Lower leg skin (tissue), 3 donors: ENCODE data around the gene NCBP1.

ENCODE experiments used
- CTCF ChIP-seq, 3 donors: fragments of 450-650 bp; IDR thresholded peaks; one replicate each; pipeline ENCODE4 v1.5.1; 2016; ENCODE audit warnings: antibody characterized with exemption in 3 of 3, mild to moderate bottlenecking in 3 of 3, moderate library complexity in 2 of 3
- POLR2A ChIP-seq, 2 donors: fragments of 450-650 bp; IDR thresholded peaks; one replicate each; pipeline ENCODE4 v1.6.1; 2016 to 2017; ENCODE audit warnings: antibody characterized with exemption in 2 of 2, mild to moderate bottlenecking in 1 of 2, moderate library complexity in 1 of 2

GRCh38 chr9:97705354-97705950 is 71.8 kb downstream of the NCBP1 start:
- TF ChIP-seq CTCF (IDR thresholded peaks at IDR 0.05) (no peak), POLR2A (IDR thresholded peaks at IDR 0.05) (no peak)
